Stimulated activated CD4-positive, alpha-beta T cell treated with anti-CD3 and anti-CD28 coated beads, Interleukin-12 subunit alpha, Interleukin-12 subunit beta, amount 100 ng/mL, for 4 hours (primary cell): ENCODE data around the gene ACTN1.

Experiments used
- DNase-seq: peaks from one replicate; pipeline ENCODE4 v3.0.0-alpha.2; 2020

Gene ACTN1

GRCh38 chr14:68948686-68949600 is 30.2 kb downstream of the ACTN1 start:
- DNase-seq: no peak

DNA sequence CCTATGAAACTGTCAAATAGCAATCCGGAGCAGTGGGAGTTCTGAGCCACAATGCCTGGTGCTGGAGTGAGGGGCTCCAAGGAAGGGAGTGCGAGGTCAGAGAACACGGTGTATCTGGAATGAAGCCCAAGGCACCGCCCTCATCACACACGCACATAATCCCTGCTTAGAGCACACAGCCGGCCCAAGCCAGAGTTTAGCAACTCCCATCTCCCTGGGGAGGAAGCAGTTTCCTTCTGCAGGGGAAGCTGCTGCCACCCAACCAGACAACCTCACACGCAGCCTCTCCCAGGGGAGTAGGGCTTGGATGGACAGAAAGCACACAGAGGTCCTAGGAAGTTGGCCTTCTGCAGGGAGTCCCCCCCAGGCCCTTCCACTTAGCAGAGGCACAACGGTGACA is 31.3 kb downstream of the ACTN1 start:
- DNase-seq: no peak

- DNase-seq: no peak
Observed at GRCh38 chr14:68946489-68946822, 32.6 kb downstream of the ACTN1 start.

DNA sequence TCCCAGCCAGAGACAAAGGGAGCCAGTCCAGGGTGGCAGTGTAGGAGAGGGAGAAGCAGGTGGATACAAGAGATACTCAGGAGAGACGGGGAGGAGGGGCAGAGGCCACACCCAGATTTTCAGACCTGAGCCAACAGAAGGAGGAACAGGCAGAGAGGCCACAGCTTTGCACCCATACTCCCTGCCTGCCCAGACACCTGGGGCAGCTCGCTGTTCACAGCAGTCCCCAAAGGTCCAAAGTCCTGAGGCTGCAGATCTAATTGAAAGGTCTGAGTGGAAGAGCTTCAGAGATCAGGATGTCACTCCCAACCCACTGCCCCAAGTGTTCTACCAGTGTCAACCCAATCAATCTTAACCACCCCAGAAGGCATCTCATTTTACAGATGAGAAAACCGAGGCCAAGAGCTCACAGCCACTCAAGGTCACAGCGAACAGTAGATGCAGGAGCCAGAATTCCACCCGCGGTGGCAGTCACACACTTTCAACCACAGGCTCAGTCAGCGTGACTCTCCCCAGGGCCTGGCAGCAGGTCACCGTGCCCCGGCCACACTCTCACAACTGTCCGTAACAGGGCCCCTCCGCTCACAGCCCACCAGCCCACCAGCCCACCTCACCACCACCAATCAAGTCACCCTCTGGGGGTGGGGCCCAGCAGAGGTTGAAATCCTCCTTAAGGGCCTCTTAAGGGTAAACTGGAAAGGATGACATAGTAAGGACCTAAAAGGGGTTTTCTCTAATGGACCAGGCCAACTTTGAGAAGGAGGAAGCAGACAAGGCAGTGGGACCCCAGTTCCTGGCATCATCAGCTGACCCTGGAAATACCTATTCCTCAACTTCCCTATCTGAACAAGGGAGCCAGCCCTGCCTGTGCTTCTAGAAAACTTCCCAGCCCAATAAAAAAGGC is 33.3 kb downstream of the ACTN1 start:
- DNase-seq: no peak

- DNase-seq: no peak
Observed at GRCh38 chr14:68945190-68945584, 33.9 kb downstream of the ACTN1 start.

DNA sequence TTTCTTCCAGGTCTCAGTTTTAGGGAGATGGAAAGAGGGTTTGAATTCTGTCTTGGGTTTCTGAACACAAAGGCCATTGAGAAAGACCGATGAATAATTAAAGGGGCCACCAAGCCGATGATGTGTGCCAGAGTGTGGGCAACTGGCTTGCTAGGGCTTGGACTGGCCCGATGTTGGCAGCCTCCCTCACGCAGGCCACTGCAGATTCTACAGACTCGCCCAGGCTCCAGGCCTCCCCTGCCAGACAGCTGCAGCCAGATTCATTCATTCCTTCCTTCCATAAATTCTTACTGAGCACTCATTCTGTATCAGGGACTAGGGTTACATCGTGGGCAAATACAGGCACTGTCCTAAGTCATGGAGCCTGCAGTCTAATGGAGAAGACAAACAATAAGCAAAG is 34.9 kb downstream of the ACTN1 start:
- no peak for DNase-seq

GRCh38 chr14:68943107-68943506 is 36.0 kb downstream of the ACTN1 start:
- no peak for DNase-seq

- no peak for DNase-seq
Observed at GRCh38 chr14:68942296-68943035, 36.6 kb downstream of the ACTN1 start.

- DNase-seq: no peak
Observed at GRCh38 chr14:68941820-68942219, 37.3 kb downstream of the ACTN1 start.

DNA sequence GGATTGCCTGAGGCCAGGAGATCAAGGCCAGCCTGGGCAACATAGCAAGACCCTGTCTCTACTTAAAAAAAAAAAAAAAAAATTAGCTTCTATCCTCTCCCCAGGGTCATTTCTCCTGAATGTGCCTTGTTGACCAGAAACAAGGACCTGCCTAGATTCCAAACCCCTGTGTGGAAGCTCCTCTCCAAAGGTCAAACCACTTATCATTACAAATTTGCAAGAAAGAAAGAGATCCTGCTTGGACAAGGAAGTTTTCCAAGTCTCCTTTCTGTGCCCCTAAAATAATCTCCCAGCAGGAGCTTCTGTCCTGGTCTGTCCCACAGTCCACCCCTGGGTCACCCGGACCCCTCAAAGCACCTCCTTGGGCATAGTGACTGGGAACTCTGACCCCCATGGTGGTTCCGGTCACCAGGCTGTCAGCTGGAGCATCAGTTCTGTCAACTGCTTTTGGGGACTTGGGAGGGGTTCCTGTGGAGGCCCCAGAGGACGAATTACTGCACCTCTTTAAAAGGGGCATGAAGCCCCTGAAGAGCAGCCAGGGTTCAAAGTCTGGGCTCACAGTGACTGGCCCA is 38.4 kb downstream of the ACTN1 start:
- no peak for DNase-seq

GRCh38 chr14:68939893-68940613 is 39.0 kb downstream of the ACTN1 start:
- DNase-seq: no peak

DNA sequence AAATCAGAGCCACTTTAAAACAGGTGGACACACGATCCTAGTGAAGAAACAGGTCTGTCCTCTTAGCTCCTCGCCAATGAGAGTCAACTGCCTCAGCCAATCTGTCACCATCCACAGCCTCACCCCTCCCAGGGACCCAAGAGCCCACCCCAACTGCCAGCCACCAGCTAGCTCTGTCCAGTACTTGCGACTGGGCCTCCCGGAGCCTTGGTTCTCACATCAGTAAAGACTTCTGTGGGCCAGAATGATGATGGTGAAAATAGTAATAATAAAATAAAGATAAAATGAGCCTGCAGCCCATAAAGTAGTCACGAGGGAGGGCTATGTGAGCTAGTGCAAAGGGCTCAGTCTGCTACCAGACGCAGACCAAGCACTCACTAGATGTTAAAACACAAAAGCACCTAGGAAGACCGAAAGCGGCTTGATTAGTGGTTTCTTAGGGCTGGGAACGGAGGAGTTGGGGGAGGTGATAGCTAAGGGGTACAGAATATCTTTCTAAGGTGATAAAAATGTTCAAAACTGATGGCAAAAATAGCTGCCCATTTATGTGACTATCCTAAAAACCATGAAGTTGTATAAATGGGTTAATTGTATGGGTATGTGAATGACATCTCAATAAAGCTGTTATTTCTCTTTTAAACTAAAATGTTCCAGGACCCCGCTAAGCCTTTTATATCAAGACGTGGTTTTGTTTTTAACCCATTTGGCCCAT is 39.8 kb downstream of the ACTN1 start:
- DNase-seq: no peak

DNA sequence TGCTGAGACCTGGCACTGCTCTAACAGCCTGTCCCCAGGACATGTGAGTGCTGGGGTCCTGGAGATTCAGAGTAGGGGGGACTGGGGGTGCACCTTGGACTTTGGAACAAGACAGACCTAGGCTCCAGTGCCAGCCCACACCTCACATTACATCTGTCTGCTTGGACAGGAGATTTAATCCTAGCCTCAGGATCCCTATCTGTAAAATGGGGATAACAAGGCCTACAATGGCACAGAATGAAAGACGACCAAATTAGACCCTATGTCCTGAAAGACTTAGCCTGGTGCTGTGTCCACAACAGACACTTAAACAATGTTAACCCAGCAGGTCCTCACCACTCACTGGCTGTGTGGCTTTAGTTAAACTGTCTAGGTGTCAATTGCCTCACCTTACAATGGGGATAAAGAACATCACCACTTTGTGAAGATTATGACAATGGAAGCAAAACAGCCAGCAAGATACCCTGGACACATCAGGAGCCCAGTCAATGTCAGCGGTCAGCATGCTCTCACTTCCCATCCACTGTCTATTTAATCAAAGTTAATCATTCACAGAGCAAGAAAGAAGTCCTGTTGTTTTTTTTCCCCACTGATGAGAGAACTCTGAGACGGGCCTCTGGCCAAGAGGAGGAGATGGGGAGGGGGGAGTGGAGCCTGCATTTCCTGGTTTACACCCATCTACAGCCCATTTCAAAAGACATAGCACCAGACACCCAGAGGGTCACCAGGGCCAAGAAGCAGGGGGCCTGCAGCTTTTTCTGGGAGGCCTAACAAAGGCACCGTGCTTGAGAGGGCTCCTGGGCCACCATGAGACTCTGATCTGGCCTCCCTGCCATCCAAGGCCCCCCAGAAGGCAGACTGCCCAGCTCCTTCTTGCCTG is 40.6 kb downstream of the ACTN1 start:
- no peak for DNase-seq

DNA sequence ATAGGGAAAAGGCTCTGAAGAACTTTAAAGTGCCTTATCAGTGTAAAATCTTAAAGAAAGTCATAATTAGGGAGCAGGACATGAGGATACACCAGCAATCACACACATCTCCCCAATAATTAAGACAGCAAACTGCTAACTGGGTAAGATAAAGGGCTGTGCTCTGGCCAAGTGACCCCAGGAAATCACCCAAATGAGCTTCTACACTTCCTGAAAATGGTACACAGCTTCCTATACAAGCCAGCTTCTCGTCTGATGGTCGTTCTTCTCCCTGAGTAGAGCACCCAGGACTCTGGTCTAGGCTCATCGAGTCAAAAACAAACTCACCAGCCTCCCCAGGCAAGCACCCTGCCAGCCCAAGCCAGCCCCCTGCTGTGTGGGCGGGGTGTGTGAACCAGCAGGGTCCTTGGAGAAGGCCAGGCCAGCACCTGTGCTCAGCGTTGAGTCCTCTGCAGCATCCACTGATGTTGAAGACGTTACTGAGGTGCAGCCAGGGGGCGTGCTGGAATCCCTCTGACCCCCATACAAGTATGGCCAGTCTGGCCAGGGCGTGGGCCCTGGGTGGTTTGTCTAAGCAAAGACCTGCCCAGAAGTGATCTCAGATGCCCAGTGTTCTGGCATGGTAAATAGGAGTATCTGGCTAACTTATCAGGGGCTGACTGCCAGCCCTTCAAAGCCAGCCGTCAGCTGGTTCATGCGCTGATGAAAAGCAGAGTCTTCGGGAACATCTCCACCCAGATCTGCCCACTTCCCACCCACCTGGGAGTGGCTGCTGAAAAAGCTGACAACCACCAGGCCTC is 41.4 kb downstream of the ACTN1 start:
- DNase-seq: no peak

DNA sequence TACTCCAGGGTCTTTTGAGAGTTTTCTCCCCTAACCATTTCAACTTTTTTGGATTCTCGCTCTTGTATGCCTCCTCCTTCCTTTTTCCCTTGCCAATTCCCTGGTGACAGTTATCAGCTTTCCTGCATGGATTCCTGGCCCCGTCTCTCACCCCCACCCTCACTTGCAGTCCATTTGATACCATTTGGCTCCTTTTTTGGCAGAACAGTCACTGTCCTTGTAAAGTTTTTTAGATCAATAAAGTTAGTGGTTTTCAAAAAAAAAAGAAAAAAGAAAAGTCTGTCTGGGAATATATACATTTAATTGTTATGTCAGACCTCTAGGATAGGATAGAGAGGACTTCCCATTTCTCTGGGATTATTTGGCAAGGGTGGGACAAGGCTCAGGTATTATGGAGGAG is 42.1 kb downstream of the ACTN1 start:
- no peak for DNase-seq

DNA sequence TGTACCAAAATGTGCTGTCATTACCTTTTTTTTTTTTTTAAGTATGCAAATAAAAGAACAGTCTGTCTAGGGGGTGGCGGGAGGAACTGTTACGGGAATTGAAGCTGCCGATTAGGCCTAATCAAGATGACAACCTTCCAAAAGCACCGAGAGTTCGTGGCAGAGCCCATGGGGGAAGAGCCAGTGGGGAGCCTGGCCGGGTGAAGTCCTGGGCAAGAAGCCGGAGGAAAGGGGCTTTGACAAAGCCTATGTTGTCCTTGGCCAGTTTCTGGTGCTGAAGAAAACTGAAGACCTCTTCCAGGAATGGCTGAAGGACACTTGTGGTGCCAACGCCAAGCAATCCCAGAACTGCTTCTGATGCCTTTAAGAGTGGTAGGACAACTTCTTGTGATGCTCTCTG is 42.6 kb downstream of the ACTN1 start:
- DNase-seq: no peak

- DNase-seq: no peak
Observed at GRCh38 chr14:68935761-68936214, 43.3 kb downstream of the ACTN1 start.

- no peak for DNase-seq
Observed at GRCh38 chr14:68934066-68934465, 45.0 kb downstream of the ACTN1 start.

DNA sequence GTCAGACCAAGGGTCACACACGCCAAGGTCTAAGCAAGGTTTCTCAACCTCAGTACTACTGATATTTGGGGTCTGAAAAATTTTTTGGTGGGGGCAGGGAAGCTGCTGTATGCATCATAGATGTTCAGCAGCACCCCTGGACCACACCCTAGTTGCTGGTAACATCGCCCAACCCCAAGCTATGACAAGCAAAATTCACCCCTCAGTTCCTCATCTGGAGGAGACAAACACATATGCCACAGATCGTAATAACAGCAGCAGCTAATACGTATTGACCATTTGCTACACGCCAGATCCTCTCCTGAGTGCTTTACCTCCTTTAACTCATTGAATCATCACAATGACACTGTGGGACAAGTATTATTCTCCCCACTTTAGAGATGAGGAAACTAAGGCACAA is 46.4 kb downstream of the ACTN1 start:
- DNase-seq: no peak

DNA sequence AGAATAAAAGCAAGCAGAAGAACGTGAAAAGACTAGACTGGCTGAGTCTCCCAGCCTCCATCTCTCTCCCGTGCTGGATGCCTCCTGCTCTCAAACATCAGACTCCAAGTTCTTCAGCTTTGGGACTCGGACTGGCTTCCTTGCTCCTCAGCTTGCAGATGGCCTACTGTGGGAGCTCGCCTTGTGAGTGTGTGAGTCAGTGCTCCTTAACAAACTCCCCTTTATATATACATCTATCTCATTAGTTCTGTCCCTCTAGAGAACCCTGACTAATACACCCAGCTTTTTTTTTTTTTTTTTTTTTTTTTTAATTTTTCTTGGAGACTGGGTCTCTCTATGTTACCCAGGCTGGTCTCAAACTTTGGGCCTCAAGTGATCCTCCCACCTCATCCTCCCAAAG is 46.9 kb downstream of the ACTN1 start:
- DNase-seq: no peak
